GM21529 (cell line): ENCODE results near the gene PCDHGA6.
"Not testable (repeated sequence)": the region's sequence is repeated elsewhere in the genome, so short reads cannot be mapped to it uniquely, and the experiment has no call there.

Experiments used
- ATAC-seq: cut with Tn5 transposase; IDR thresholded peaks from one replicate; pipeline ENCODE4 v1.9.1; 2021; ENCODE audit not compliant: unreplicated experiment

Gene PCDHGA6

DNA sequence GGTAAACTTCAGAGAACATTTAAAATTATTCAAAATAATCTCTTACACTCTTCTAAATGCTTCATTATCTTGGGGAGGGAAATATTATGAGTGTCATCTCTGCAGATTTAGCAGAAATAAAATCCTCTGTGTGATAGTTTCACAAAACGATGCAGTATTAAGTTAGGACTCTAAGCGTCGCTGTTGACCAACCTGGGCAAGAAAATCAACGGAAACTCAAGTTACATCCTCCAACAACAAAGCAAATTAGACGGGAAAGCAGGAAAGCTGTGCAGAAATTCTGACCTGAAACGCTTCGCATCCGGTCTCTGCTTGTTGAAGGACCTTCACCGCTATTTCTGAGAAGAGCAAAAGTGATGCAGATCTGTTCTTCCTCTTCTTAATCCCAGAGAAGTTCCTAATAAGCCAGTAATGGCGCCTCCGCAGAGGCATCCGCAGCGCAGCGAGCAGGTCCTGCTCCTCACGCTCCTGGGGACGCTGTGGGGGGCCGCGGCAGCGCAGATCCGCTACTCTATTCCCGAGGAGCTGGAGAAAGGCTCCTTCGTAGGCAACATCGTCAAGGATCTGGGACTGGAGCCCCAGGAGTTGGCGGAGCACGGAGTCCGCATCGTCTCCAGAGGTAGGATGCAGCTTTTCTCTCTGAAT is at the start of gene PCDHGA6:
Gene PCDHGA6, plus strand, starts transcription at position 219 of the 645 bp plus-strand sequence. Its CDS starts 193 bp downstream, at position 412.
- no peak for ATAC-seq

- peak; percentile 96 for ATAC-seq
These were observed 47.4 kb upstream of the PCDHGA6 start for GRCh38 chr5:141326088-141326854.

DNA sequence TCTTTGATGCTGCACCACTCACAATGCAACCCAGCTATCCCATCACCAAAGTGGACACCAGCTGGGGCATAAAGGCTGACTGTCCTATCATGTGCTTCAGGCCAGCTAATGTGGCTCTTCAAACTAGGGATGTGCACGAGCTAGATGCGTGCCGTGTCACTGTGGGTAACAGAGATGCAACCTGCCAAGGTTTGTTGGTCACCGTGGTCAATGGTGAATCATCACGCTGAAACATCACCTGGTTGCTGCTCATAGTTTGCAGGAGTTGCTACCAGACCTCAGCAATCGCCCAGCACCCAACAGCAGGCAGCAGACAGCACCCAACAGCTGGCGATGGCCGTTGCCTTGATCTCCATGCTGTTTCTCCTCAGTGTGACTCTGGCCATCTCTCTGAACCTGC is 45.5 kb upstream of the PCDHGA6 start:
- no peak for ATAC-seq

DNA sequence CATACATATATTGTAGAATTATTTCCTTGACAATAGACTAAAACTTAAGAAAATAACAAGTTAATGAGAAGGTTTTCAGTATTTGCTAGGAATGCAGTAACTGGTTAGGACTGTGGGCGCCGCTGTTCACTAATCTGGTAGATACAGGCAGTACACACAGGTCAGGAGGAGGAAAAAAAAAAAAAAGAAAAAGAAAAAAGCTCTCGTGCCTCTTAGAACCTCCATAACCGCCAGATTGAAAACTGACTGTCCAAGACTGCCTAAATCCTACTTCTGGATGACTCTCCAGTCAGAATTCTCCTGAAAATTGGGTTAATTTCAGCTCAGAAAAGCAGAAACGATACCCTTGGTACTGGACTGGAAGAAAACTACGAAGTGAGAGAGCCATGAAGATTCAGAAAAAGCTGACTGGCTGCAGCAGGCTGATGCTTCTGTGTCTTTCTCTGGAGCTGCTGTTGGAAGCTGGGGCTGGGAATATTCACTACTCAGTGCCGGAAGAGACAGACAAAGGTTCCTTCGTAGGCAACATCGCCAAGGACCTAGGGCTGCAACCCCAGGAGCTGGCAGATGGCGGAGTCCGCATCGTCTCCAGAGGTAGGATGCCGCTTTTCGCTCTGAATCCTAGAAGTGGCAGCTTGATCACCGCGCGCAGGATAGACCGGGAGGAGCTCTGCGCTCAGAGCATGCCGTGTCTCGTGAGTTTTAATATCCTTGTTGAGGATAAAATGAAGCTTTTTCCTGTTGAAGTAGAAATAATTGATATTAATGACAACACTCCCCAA is 43.2 kb upstream of the PCDHGA6 start, which contains the start of gene PCDHGA1:
Gene PCDHGA1, plus strand, starts transcription at position 216 of the 782 bp plus-strand sequence.
- ATAC-seq: no peak

DNA sequence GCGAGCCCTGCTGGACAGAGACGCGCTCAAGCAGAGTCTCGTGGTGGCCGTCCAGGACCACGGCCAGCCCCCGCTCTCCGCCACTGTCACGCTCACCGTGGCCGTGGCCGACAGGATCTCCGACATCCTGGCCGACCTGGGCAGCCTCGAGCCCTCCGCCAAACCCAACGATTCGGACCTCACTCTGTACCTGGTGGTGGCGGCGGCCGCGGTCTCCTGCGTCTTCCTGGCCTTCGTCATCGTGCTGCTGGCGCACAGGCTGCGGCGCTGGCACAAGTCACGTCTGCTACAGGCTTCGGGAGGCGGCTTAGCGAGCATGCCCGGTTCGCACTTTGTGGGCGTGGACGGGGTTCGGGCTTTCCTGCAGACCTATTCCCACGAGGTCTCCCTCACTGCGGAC is 41.1 kb upstream of the PCDHGA6 start:
- ATAC-seq: not testable (repeated sequence)

GRCh38 chr5:141338538-141339306 is 35.0 kb upstream of the PCDHGA6 start, which contains the start of gene PCDHGA2:
Gene PCDHGA2 (plus strand): TSS chr5:141338760.
- ATAC-seq: no peak

DNA sequence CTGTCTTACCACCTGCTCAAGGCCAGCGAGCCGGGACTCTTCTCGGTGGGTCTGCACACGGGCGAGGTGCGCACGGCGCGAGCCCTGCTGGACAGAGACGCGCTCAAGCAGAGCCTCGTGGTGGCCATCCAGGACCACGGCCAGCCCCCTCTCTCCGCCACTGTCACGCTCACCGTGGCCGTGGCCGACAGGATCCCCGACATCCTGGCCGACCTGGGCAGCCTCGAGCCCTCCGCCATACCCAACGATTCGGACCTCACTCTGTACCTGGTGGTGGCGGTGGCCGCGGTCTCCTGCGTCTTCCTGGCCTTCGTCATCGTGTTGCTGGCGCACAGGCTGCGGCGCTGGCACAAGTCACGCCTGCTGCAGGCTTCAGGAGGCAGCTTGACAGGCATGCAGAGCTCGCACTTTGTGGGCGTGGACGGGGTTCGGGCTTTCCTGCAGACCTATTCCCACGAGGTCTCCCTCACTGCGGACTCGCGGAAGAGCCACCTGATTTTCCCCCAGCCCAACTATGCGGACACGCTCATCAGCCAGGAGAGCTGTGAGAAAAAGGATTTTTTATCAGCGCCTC is 32.8 kb upstream of the PCDHGA6 start:
- not testable (repeated sequence) for ATAC-seq

DNA sequence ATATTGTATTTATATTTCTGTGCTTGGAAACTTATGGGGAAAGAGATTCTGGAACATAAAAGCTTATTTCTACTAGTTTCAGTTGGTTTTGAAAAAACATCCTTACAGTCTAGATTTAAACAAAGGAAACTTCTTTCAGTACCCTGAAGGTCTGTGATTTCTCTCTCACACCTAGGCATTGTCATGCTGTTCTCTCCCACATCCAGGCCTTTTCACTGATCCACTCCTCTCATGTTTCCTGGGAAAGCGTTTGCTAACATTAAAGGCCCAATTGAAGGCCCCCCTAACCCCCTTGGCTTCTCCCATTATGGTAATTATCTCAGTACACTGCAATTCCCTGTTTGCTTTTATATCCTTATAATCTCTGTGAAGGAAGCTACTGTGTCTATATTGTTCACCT is 30.9 kb upstream of the PCDHGA6 start:
- ATAC-seq: no peak

DNA sequence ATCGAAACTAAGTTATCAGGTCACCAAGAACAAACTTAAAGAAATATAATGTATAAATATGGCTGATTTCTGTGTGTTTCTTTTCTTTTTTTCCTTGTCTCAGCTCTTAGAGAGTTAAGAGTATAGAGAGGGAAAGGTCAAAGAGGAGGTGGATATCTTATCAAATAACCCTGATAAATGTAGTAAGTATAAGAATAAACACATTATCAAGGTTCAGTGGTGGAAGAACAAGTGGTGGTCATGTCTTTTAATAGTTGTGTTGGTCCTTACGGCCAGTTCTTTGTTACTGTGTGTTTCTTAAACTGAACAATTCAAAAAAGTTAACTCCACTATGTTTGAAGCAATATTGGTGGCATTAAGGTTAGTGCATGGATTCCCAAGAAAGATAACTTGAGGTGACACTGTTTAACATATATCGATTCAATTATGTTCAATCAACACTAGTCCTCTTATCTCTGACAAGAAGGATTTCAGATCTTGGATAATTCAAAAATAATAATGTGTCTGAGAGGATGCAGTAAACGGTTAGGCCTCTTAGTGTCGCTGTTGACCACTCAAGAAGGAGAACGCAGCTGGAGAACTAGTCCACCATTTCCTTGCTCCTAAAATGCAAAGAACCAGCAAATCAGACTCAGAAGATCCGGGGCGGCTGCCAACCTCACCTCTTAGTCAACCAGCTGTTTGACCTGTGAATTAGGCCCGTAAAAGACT is 30.3 kb upstream of the PCDHGA6 start, which contains the start of gene PCDHGA3:
Gene PCDHGA3, plus strand, starts transcription at position 588 of the 711 bp plus-strand sequence. CDS start 205 bp downstream, outside the sequence.
- ATAC-seq: no peak

DNA sequence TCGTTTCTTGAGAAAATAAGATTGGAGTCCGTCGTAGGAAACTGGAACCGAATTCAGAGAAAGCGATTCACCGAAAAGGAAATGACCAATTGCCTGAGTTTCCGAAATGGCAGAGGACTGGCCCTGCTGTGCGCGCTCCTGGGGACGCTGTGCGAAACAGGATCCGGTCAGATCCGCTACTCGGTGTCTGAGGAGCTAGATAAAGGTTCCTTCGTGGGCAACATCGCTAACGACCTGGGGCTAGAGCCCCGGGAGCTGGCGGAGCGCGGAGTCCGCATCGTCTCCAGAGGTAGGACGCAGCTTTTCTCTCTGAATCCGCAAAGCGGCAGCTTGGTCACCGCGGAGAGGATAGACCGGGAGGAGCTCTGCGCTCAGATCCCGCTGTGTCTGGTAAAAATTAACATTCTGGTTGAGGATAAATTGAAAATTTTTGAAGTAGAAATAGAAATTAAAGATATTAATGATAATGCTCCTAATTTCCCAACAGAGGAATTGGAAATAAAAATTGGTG is 29.7 kb upstream of the PCDHGA6 start:
- ATAC-seq: no peak

- no peak for ATAC-seq
These were observed 28.4 kb upstream of the PCDHGA6 start for GRCh38 chr5:141345327-141345726.

- ATAC-seq: not testable (repeated sequence)
These were observed 27.7 kb upstream of the PCDHGA6 start for GRCh38 chr5:141346017-141346416.

GRCh38 chr5:141349917-141350619 is 23.6 kb upstream of the PCDHGA6 start, which contains the start of gene PCDHGB1:
Gene PCDHGB1 (plus strand): TSS chr5:141350099. CDS start chr5:141350261, 162 bp downstream.
- ATAC-seq: peak; percentile 91

- no peak for ATAC-seq
These were observed 22.1 kb upstream of the PCDHGA6 start for GRCh38 chr5:141351591-141351990.

DNA sequence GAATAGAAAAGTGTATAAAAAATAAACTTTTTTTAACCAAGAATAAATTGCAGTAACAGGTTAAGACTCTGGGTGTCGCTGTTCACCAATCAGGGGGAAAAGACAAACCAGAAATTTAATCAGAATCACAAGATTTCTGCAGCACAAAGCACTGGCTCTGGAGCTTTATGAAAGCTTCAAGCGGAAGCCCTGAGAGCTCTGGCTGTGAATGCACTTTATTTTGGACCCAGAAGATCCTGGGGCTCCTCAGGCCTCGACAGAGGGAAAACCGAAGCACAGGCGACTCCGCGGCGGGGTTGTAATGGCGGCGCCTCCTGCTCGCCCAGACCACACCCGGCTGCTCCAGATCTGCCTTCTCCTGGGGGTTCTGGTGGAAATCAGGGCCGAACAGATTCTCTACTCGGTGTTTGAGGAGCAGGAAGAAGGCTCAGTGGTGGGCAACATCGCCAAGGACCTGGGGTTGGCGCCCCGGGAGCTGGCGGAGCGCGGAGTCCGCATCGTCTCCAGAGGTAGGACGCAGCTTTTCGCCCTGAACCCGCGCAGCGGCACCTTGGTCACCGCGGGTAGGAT is 18.7 kb upstream of the PCDHGA6 start, which contains the start of gene PCDHGA4:
Gene PCDHGA4, plus strand, starts transcription at position 122 of the 570 bp plus-strand sequence. Its CDS starts 87 bp downstream, at position 209.
- no peak for ATAC-seq

DNA sequence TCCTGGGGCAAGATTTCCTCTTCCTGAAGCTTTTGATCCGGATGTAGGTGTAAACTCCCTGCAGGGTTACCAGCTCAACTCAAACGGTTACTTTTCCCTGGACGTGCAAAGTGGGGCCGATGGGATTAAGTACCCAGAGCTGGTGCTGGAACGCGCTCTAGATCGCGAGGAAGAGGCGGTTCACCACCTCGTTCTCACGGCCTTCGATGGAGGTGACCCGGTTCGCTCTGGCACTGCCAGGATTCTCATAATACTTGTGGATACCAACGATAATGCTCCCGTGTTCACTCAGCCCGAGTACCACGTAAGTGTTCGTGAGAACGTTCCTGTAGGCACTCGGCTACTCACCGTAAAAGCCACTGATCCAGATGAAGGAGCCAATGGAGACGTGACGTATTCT is 18.1 kb upstream of the PCDHGA6 start:
- no peak for ATAC-seq

GRCh38 chr5:141356133-141356532 is 17.6 kb upstream of the PCDHGA6 start:
- no peak for ATAC-seq

- ATAC-seq: no peak
These were observed 16.7 kb upstream of the PCDHGA6 start for GRCh38 chr5:141356950-141357349.
